Mesothelial cell of epicardium (in vitro differentiated cells): ENCODE results near the gene PACS1. TPM values are rescaled to one million over a fixed set of nuclear protein-coding genes. Genes with fewer than 3 reads are reported as not detected.

Source experiments
- DNase-seq, 2 experiments: peaks; one replicate each; pipeline ENCODE4 v3.0.0; 2021; ENCODE audit warnings: low spot score in 2 of 2; ENCODE audit not compliant: unreplicated experiment in 2 of 2
- H3K27ac Mint-ChIP-seq: 2 replicates; pipeline ENCODE4 v1.8.0; 2021; ENCODE audit warnings: mixed read lengths
- H3K27me3 Mint-ChIP-seq: 2 replicates; pipeline ENCODE4 v1.8.0; 2021; ENCODE audit warnings: low read depth, mixed read lengths
- H3K36me3 Mint-ChIP-seq: 2 replicates; pipeline ENCODE4 v1.8.0; 2021; ENCODE audit warnings: mixed read lengths
- H3K4me1 Mint-ChIP-seq: 2 replicates; pipeline ENCODE4 v1.8.0; 2021; ENCODE audit warnings: mixed read lengths
- H3K4me3 Mint-ChIP-seq: 2 replicates; pipeline ENCODE4 v1.8.0; 2021; ENCODE audit warnings: mild to moderate bottlenecking, moderate library complexity, mixed read lengths
- H3K9me3 Mint-ChIP-seq: 2 replicates; pipeline ENCODE4 v1.8.0; 2021; ENCODE audit warnings: mixed read lengths
- total RNA-seq: library from RNA; stranded (reverse); gene quantifications from 3 replicates; pipeline ENCODE4 v1.2.1, GENCODE V29; 2021
- TF ChIP-seq, protein P1 (sequence below): fragments of 200-600 bp; sonication (generic); IDR thresholded peaks from one replicate; pipeline ENCODE4 v1.5.0; 2021; ENCODE audit warnings: antibody characterized with exemption; ENCODE audit not compliant: unreplicated experiment

PACS1 gene
- total RNA-seq, 1 donor from 2014 or later: 87.0 TPM

DNA sequence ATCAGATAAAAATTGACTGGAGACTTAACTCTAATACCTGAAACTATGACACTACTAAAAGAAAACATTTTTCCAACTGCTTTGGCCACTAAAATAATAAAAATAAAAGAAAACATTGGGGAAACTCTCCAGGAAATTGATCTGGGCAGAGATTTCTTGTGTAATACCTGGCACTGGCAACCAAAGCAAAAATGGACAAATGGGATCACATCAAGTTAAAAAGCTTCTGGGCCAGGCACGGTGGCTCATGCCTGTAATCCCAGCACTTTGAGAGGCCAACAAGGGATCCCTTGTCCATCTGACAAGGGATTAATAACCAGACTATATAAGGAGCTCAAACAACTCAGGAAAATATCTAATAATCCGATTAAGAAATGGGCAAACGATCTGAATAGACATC, 133.8 kb downstream of the PACS1 start:
- Mint-ChIP-seq H3K9me3 (peaks cover 45% of the 10 kb centered on the region), H3K4me3 (no peak overlapping the region), H3K36me3 (peaks cover 41% of the 10 kb centered on the region), H3K27ac (no peak overlapping the region), H3K27me3 (no peaks in the 10 kb centered on the region), H3K4me1 (no peaks in the 10 kb centered on the region)
- no peak for DNase-seq
- TF ChIP-seq, protein P1, sequence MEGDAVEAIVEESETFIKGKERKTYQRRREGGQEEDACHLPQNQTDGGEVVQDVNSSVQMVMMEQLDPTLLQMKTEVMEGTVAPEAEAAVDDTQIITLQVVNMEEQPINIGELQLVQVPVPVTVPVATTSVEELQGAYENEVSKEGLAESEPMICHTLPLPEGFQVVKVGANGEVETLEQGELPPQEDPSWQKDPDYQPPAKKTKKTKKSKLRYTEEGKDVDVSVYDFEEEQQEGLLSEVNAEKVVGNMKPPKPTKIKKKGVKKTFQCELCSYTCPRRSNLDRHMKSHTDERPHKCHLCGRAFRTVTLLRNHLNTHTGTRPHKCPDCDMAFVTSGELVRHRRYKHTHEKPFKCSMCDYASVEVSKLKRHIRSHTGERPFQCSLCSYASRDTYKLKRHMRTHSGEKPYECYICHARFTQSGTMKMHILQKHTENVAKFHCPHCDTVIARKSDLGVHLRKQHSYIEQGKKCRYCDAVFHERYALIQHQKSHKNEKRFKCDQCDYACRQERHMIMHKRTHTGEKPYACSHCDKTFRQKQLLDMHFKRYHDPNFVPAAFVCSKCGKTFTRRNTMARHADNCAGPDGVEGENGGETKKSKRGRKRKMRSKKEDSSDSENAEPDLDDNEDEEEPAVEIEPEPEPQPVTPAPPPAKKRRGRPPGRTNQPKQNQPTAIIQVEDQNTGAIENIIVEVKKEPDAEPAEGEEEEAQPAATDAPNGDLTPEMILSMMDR: no peak

DNA sequence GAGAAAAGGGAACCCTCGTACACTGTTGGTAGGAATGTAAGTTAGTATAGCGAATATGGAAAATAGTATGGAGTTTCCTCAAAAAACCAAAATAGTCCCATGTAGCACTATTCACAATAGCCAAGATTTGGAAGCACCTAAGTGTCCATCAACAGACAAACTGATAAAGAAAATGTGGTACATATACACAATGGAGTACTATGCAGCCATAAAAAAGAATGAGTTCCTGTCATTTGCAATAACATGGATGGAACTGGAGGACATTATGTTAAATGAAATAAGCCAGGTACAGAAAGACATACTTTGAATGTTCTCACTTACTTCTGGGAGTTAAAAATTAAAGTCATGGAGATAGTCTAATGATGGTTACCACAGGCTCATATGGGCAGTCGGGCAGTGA, 134.3 kb downstream of the PACS1 start:
- H3K4me3 Mint-ChIP-seq: no peak overlapping the region
- no peak for DNase-seq
- H3K27ac Mint-ChIP-seq: no peak overlapping the region
- H3K27me3 Mint-ChIP-seq: no peaks in the 10 kb centered on the region
- peaks cover 39% of the 10 kb centered on the region for H3K36me3 Mint-ChIP-seq
- H3K4me1 Mint-ChIP-seq: no peaks in the 10 kb centered on the region
- TF ChIP-seq, protein P1: no peak
- H3K9me3 Mint-ChIP-seq: peaks cover 42% of the 10 kb centered on the region

DNA sequence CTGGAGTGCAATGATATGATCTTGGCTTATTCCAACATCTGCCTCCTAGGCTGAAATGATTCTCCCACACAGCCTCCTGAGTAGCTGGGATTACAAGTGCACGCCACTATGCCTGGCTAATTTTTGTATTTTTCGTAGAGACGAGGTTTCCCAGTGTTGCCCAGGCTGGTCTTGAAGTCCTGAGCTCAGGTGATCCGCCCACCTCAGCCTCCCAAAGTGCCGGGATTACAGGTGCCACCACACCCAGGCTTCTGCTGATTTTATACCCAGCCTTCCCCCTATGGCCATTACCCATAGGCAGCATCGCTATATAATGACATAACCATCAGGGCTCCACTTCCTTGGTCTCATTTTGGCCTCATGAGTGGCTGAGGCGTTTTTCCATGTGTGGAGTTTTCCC, 137.7 kb downstream of the PACS1 start:
- H3K27me3 Mint-ChIP-seq: no peaks in the 10 kb centered on the region
- DNase-seq: no peak

DNA sequence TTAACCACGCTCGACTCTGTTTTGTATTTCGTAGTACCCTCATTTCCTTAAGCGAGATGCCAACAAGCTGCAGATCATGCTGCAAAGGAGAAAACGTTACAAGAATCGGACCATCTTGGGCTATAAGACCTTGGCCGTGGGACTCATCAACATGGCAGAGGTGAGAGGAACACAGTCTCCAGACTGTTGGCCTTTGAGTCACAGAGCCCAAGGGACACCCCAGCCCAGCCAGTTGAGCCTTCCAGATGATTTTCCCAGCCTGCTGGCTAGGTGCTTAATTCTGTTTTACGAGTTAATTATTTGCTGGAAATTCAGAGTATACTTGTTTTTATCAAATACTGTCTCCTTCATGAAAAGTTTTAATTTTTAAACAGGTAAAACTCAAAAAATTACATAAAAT, 141.0 kb downstream of the PACS1 start:
- Mint-ChIP-seq H3K36me3 (peaks cover 17% of the 10 kb centered on the region), H3K4me1 (no peaks in the 10 kb centered on the region), H3K27me3 (no peaks in the 10 kb centered on the region), H3K4me3 (no peak overlapping the region), H3K27ac (no peak overlapping the region), H3K9me3 (no peaks in the 10 kb centered on the region)
- no peak for DNase-seq
- TF ChIP-seq, protein P1: no peak

More for the DNA sequence above, 137.7 kb downstream of the PACS1 start:
- Mint-ChIP-seq H3K36me3 (peaks cover 21% of the 10 kb centered on the region), H3K4me3 (no peak overlapping the region), H3K27ac (no peak overlapping the region), H3K9me3 (peaks cover 19% of the 10 kb centered on the region), H3K4me1 (no peaks in the 10 kb centered on the region)
- TF ChIP-seq, protein P1: no peak

DNA sequence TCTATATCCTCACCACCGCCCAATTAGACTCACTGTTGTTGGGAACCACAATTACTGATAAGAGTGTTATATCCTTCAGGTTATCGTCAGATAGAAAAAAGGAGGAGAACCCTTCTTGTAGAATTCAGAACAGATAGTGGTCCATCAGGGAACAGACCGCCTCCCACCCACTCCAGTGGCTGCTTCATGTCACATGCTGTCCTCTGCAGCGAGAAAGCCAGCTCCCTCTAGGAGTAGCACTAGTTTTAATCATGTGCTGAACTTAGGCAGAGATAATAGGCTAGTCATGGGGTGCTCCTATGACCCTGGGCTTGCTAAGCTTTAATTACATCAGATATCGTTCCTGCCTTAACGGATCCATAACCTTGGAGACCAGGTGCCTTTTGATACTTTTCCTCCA, 146.8 kb downstream of the PACS1 start:
- Mint-ChIP-seq H3K9me3 (no peaks in the 10 kb centered on the region), H3K27me3 (no peaks in the 10 kb centered on the region), H3K27ac (no peak overlapping the region), H3K4me3 (no peak overlapping the region), H3K4me1 (no peaks in the 10 kb centered on the region), H3K36me3 (peaks cover 37% of the 10 kb centered on the region)
- TF ChIP-seq, protein P1: no peak
- no peak for DNase-seq

DNA sequence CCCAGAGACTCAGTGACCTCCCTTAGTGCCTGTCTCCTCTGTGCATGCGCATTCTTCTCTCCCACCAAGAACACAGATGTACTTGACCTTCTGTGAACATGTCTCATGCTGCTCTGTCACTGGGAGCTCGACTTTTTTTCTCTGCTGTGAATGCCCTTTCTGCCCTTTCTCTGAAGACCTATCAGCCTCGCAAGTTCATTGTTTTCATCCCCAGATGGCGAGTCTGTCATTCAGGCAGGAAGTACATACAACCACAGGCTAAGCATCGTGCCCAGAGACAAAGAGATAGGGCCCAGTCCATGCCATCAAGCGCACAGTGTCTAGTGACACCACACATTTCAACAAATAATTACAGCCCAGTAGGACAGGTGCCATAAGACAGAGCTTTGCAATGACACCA, 148.0 kb downstream of the PACS1 start:
- Mint-ChIP-seq H3K4me3 (no peak overlapping the region), H3K9me3 (no peaks in the 10 kb centered on the region), H3K4me1 (no peaks in the 10 kb centered on the region)

More for the DNA sequence above, 148.0 kb downstream of the PACS1 start:
- no peak overlapping the region for H3K27ac Mint-ChIP-seq
- H3K27me3 Mint-ChIP-seq: no peaks in the 10 kb centered on the region
- peaks cover 38% of the 10 kb centered on the region for H3K36me3 Mint-ChIP-seq
- TF ChIP-seq, protein P1: no peak
- DNase-seq: no peak
